H9 (cell line): ENCODE results near the gene CAMK2N2. TPM values are rescaled to one million over a fixed set of nuclear protein-coding genes. Genes with fewer than 3 reads are reported as not detected.

Experiments
- DNase-seq: peaks from one replicate; pipeline ENCODE4 v3.0.0-alpha.2; 2017
- H2AFZ ChIP-seq: one replicate; pipeline ENCODE4 v1.6.1; 2013; ENCODE audit warnings: mild to moderate bottlenecking, low read length, control low read depth, moderate library complexity
- H2AK5ac ChIP-seq: 2 replicates; pipeline ENCODE4 v1.6.1; 2013; ENCODE audit warnings: low read length, control low read depth, mixed read lengths; ENCODE audit not compliant: insufficient read length
- H2BK120ac ChIP-seq: one replicate; pipeline ENCODE4 v1.6.1; 2013; ENCODE audit warnings: low read depth, mild to moderate bottlenecking, low read length, control low read depth, inconsistent platforms; ENCODE audit not compliant: poor library complexity, severe bottlenecking
- H2BK12ac ChIP-seq: 2 replicates; pipeline ENCODE4 v1.6.1; 2013; ENCODE audit warnings: low read length, control low read depth, mixed read lengths, low read depth; ENCODE audit not compliant: insufficient read length
- H2BK15ac ChIP-seq: 2 replicates; pipeline ENCODE4 v1.6.1; 2013; ENCODE audit warnings: low read depth, low read length, control low read depth
- H2BK20ac ChIP-seq: one replicate; pipeline ENCODE4 v1.6.1; 2013; ENCODE audit warnings: low read depth, mild to moderate bottlenecking, low read length, control low read depth, inconsistent platforms; ENCODE audit not compliant: poor library complexity, severe bottlenecking
- H2BK5ac ChIP-seq: 2 replicates; pipeline ENCODE4 v1.6.1; 2013; ENCODE audit warnings: low read length, control low read depth, mixed read lengths; ENCODE audit not compliant: insufficient read length
- H3K14ac ChIP-seq: 2 replicates; pipeline ENCODE4 v1.6.1; 2013; ENCODE audit warnings: low read length, control low read depth; ENCODE audit not compliant: insufficient read depth
- H3K18ac ChIP-seq: 2 replicates; pipeline ENCODE4 v1.6.1; 2013; ENCODE audit warnings: low read depth, mild to moderate bottlenecking, mixed read lengths, low read length, control low read depth; ENCODE audit not compliant: insufficient read length
- H3K23ac ChIP-seq: 2 replicates; pipeline ENCODE4 v1.6.1; 2013; ENCODE audit warnings: low read length, control low read depth, mixed read lengths, low read depth; ENCODE audit not compliant: insufficient read length
- H3K23me2 ChIP-seq: 2 replicates; pipeline ENCODE4 v1.6.1; 2013; ENCODE audit warnings: low read depth, mild to moderate bottlenecking, mixed read lengths, low read length, control low read depth; ENCODE audit not compliant: insufficient read length, poor library complexity, severe bottlenecking
- H3K27ac ChIP-seq: 2 replicates; pipeline ENCODE4 v1.5.1; 2013; ENCODE audit warnings: low read length, control low read depth, mixed read lengths, low read depth; ENCODE audit not compliant: insufficient read length
- H3K27me3 ChIP-seq: 2 replicates; pipeline ENCODE4 v1.6.1; 2013; ENCODE audit warnings: low read length, control low read depth, inconsistent platforms; ENCODE audit not compliant: insufficient read depth
- H3K4ac ChIP-seq: 2 replicates; pipeline ENCODE4 v1.6.1; 2013; ENCODE audit warnings: low read depth, mild to moderate bottlenecking, control low read depth, inconsistent platforms, low read length, moderate library complexity
- H3K4me1 ChIP-seq: 2 replicates; pipeline ENCODE4 v1.6.1; 2013; ENCODE audit warnings: low read length, control low read depth, inconsistent platforms; ENCODE audit not compliant: insufficient read depth
- H3K4me2 ChIP-seq: 2 replicates; pipeline ENCODE4 v1.6.1; 2013; ENCODE audit warnings: low read length, control low read depth, mixed read lengths; ENCODE audit not compliant: insufficient read length, insufficient read depth
- H3K56ac ChIP-seq: 2 replicates; pipeline ENCODE4 v1.6.1; 2013; ENCODE audit warnings: low read depth, mild to moderate bottlenecking, mixed read lengths, low read length, control low read depth; ENCODE audit not compliant: insufficient read length
- H3K79me1 ChIP-seq: 2 replicates; pipeline ENCODE4 v1.6.1; 2013; ENCODE audit warnings: low read depth, mild to moderate bottlenecking, moderate library complexity, low read length, control low read depth, inconsistent platforms; ENCODE audit not compliant: insufficient read depth, poor library complexity, severe bottlenecking
- H3K79me2 ChIP-seq: 2 replicates; pipeline ENCODE4 v1.6.1; 2013; ENCODE audit warnings: low read length, control low read depth, inconsistent platforms; ENCODE audit not compliant: insufficient read depth
- H3K9ac ChIP-seq: 2 replicates; pipeline ENCODE4 v1.6.1; 2013; ENCODE audit warnings: low read length, control low read depth, mixed read lengths; ENCODE audit not compliant: insufficient read length; ENCODE audit errors: extremely low read depth
- H3K9me3 ChIP-seq: one replicate; pipeline ENCODE4 v1.6.1; 2013; ENCODE audit warnings: low read depth, low read length, inconsistent platforms; ENCODE audit not compliant: control insufficient read depth
- H3T11ph ChIP-seq: one replicate; pipeline ENCODE4 v1.6.1; 2013; ENCODE audit warnings: mild to moderate bottlenecking, low read length, control low read depth, inconsistent platforms
- H4K20me1 ChIP-seq: one replicate; pipeline ENCODE4 v1.6.1; 2013; ENCODE audit not compliant: control insufficient read depth, insufficient read length, insufficient read depth
- H4K5ac ChIP-seq: 2 replicates; pipeline ENCODE4 v1.6.1; 2013; ENCODE audit warnings: low read depth, mild to moderate bottlenecking, mixed read lengths, low read length, control low read depth; ENCODE audit not compliant: insufficient read length
- H4K8ac ChIP-seq: replicated peaks from 2 replicates; pipeline ENCODE4 v1.6.1; 2013; ENCODE audit warnings: low read length, control low read depth, mixed read lengths, low read depth; ENCODE audit not compliant: insufficient read length
- H4K91ac ChIP-seq: 2 replicates; pipeline ENCODE4 v1.6.1; 2013; ENCODE audit warnings: low read depth, mild to moderate bottlenecking, moderate library complexity, mixed read lengths, low read length, control low read depth; ENCODE audit not compliant: insufficient read length
- H3K27ac Mint-ChIP-seq, 3 experiments: 2 replicates in 2 of 3; 3 replicates in 1 of 3; pipeline ENCODE4 v1.8.0; 2020 to 2021; ENCODE audit warnings: mixed read lengths in 3 of 3, mild to moderate bottlenecking in 1 of 3, moderate library complexity in 1 of 3
- H3K27me3 Mint-ChIP-seq: 2 replicates; pipeline ENCODE4 v1.8.0; 2021; ENCODE audit warnings: low read depth, mild to moderate bottlenecking, moderate library complexity, mixed read lengths
- H3K36me3 Mint-ChIP-seq, 3 experiments: 2 replicates in 2 of 3; 3 replicates in 1 of 3; pipeline ENCODE4 v1.8.0; 2020 to 2021; ENCODE audit warnings: low read depth in 3 of 3, mixed read lengths in 3 of 3; ENCODE audit not compliant: insufficient read depth in 1 of 3
- H3K4me1 Mint-ChIP-seq, 2 experiments: 2 replicates each; pipeline ENCODE4 v1.8.0; 2020; ENCODE audit warnings: mixed read lengths in 2 of 2
- H3K4me3 Mint-ChIP-seq, 2 experiments: 2 replicates in 1 of 2; 3 replicates in 1 of 2; pipeline ENCODE4 v1.8.0; 2020 to 2021; ENCODE audit warnings: mild to moderate bottlenecking in 2 of 2, mixed read lengths in 2 of 2, moderate library complexity in 1 of 2
- H3K9me3 Mint-ChIP-seq, 2 experiments: 2 replicates in 1 of 2; 3 replicates in 1 of 2; pipeline ENCODE4 v1.8.0; 2020; ENCODE audit warnings: mild to moderate bottlenecking in 2 of 2, mixed read lengths in 2 of 2, moderate library complexity in 1 of 2
- CTCF ChIP-seq: fragments of 200-600 bp; sonication (generic); conservative IDR thresholded peaks from 3 replicates; pipeline ENCODE4 v1.8.0; 2021; ENCODE audit warnings: antibody characterized with exemption, mild to moderate bottlenecking
- WGBS: extraction: QIAGEN DNeasy Blood & Tissue Kit; methylation state at CpG from one replicate; pipeline ENCODE4 v1.1.7; 2013; ENCODE audit warnings: missing lambda C conversion rate, low lambda C conversion rate, mixed read lengths; ENCODE audit not compliant: insufficient read length; ENCODE audit errors: extremely low coverage; 5-methylcytosine and 5-hydroxymethylcytosine counted together
- total RNA-seq: library from RNA; stranded (reverse); gene quantifications from 2 replicates; pipeline ENCODE4 v1.2.1, GENCODE V29; 2021

CAMK2N2 gene
- total RNA-seq, 1 experiment from 2014 or later: 12.6 TPM

GRCh38 chr3:184290331-184290730 is 29.0 kb upstream of the CAMK2N2 start:
- no peak overlapping the region for H2BK20ac ChIP-seq
- H3K4me1 ChIP-seq: no peaks in the 10 kb centered on the region
- H2BK5ac ChIP-seq: no peak overlapping the region
- H2AFZ ChIP-seq: no peak overlapping the region
- H4K91ac ChIP-seq: no peak overlapping the region
- no peak overlapping the region for H4K8ac ChIP-seq
- H3K27me3 ChIP-seq: no peaks in the 10 kb centered on the region
- H3K27ac Mint-ChIP-seq: no peak overlapping the region; a peak in 1 of 7 replicates
- no peak overlapping the region for H3K56ac ChIP-seq
- peak; percentile 45 for DNase-seq
- H3K9me3 Mint-ChIP-seq: no peaks in the 10 kb centered on the region
- H3K23me2 ChIP-seq: no peaks in the 10 kb centered on the region
- no peak overlapping the region for H3K18ac ChIP-seq
- H3K4me1 Mint-ChIP-seq: no peaks in the 10 kb centered on the region
- peaks cover 12% of the 10 kb centered on the region for H3K27me3 Mint-ChIP-seq
- H2AK5ac ChIP-seq: no peak overlapping the region
- no peak overlapping the region for H3K14ac ChIP-seq
- no peak overlapping the region for H3K23ac ChIP-seq
- H3K79me2 ChIP-seq: no peaks in the 10 kb centered on the region
- H3K9ac ChIP-seq: no peak overlapping the region
- no peaks in the 10 kb centered on the region for H3K9me3 ChIP-seq
- no peak overlapping the region for H3K4me3 Mint-ChIP-seq
- peak; percentile 38; the same call in 2 of the 3 replicates for TF ChIP-seq CTCF
- H3K4ac ChIP-seq: no peak overlapping the region
- no CpG with 5 or more reads among the region's 10 CpGs for WGBS
- no peak overlapping the region for H3K27ac ChIP-seq
- H3K4me2 ChIP-seq: no peak overlapping the region
- no peak overlapping the region for H2BK15ac ChIP-seq
- H2BK12ac ChIP-seq: no peak overlapping the region
- no peaks in the 10 kb centered on the region for H4K20me1 ChIP-seq
- no peak overlapping the region for H4K5ac ChIP-seq
- no peak overlapping the region for H2BK120ac ChIP-seq
- H3K36me3 Mint-ChIP-seq: no peaks in the 10 kb centered on the region; a peak in 1 of 7 replicates
- no peak overlapping the region for H3T11ph ChIP-seq
- H3K79me1 ChIP-seq: no peaks in the 10 kb centered on the region
